HG03571 (cell line): ENCODE results near the gene ORC4.
A peak's percentile ranks its signal among the peaks of the same experiment; 100 is the strongest.
"Not testable (repeated sequence)": the region's sequence is repeated elsewhere in the genome, so short reads cannot be mapped to it uniquely, and the experiment has no call there.

Experiments
- ATAC-seq: cut with Tn5 transposase; IDR thresholded peaks from one replicate; pipeline ENCODE4 v1.9.1; 2021; ENCODE audit not compliant: unreplicated experiment

ORC4 gene

GRCh38 chr2:148021059-148021861 is 723 bp upstream of the ORC4 start, which contains the start of gene MBD5:
Gene MBD5, plus strand, starts transcription at chr2:148021091.
- peak; percentile 26 for ATAC-seq

GRCh38 chr2:148014616-148015015 is 5.9 kb downstream of the ORC4 start:
- no peak for ATAC-seq

- no peak for ATAC-seq
Measured at GRCh38 chr2:148013876-148014275, 6.7 kb downstream of the ORC4 start.

GRCh38 chr2:148008411-148008810 is 12.1 kb downstream of the ORC4 start:
- ATAC-seq: not testable (repeated sequence)

GRCh38 chr2:148007219-148007900 is 13.2 kb downstream of the ORC4 start:
- ATAC-seq: no peak

- ATAC-seq: no peak
Measured at GRCh38 chr2:148006249-148007007, 14.1 kb downstream of the ORC4 start.

GRCh38 chr2:148002420-148002819 is 18.1 kb downstream of the ORC4 start:
- not testable (repeated sequence) for ATAC-seq

GRCh38 chr2:148000095-148000494 is 20.4 kb downstream of the ORC4 start:
- ATAC-seq: no peak

GRCh38 chr2:147999126-147999525 is 21.4 kb downstream of the ORC4 start:
- no peak for ATAC-seq

- ATAC-seq: no peak
Measured at GRCh38 chr2:147998203-147998602, 22.3 kb downstream of the ORC4 start.

GRCh38 chr2:147996828-147997227 is 23.7 kb downstream of the ORC4 start:
- ATAC-seq: no peak

- not testable (repeated sequence) for ATAC-seq
Measured at GRCh38 chr2:147994965-147995364, 25.6 kb downstream of the ORC4 start.

- ATAC-seq: peak; percentile 66
Measured at GRCh38 chr2:147989809-147990403, 30.6 kb downstream of the ORC4 start.

GRCh38 chr2:147989102-147989501 is 31.4 kb downstream of the ORC4 start:
- no peak for ATAC-seq

- ATAC-seq: no peak
Measured at GRCh38 chr2:147980940-147981528, 39.5 kb downstream of the ORC4 start.

GRCh38 chr2:147977679-147978078 is 42.9 kb downstream of the ORC4 start:
- ATAC-seq: no peak

- ATAC-seq: no peak
Measured at GRCh38 chr2:147976102-147976501, 44.4 kb downstream of the ORC4 start.

- no peak for ATAC-seq
Measured at GRCh38 chr2:147968571-147968970, 52.0 kb downstream of the ORC4 start.

- no peak for ATAC-seq
Measured at GRCh38 chr2:147952118-147952517, 68.4 kb downstream of the ORC4 start.

- ATAC-seq: no peak
Measured at GRCh38 chr2:147945660-147946059, 74.9 kb downstream of the ORC4 start.

GRCh38 chr2:147939313-147939712 is 81.2 kb downstream of the ORC4 start:
- ATAC-seq: no peak
